Sigmoid colon (tissue), 4 donors: Measurements from ENCODE around the gene PDGFD.

ENCODE experiments used
- CTCF ChIP-seq, 4 experiments: fragments of 450-650 bp in 3 of 4; fragments of 200-600 bp in 1 of 4; IDR thresholded peaks; one replicate each; pipeline ENCODE4 v1.5.1; 2016 to 2019; ENCODE audit warnings: antibody characterized with exemption in 4 of 4, mild to moderate bottlenecking in 3 of 4, moderate library complexity in 2 of 4
- POLR2A ChIP-seq, 2 donors: fragments of 450-650 bp; IDR thresholded peaks; one replicate each; pipeline ENCODE4 v1.6.1; 2016; ENCODE audit warnings: antibody characterized with exemption in 2 of 2, mild to moderate bottlenecking in 2 of 2, moderate library complexity in 2 of 2
- POLR2AphosphoS5 ChIP-seq, 4 donors: sonication (generic); formaldehyde crosslinking; IDR thresholded peaks; one replicate each; pipeline ENCODE4 v1.6.1; 2017; ENCODE audit warnings: antibody characterized with exemption in 4 of 4

- TF ChIP-seq CTCF (IDR thresholded peaks at IDR 0.05) (no peak), POLR2AphosphoS5 (IDR thresholded peaks at IDR 0.05) (no peak), POLR2A (IDR thresholded peaks at IDR 0.05) (no peak)
Measured at GRCh38 chr11:104124979-104125378, 39.0 kb downstream of the PDGFD start.
